VCaP (cell line): ENCODE results near the gene CLPX.
"Not testable (repeated sequence)": the region's sequence is repeated elsewhere in the genome, so short reads cannot be mapped to it uniquely, and the experiment has no call there.

ENCODE experiments used
- H3K27ac ChIP-seq: fragments of 450-650 bp; 2 replicates; pipeline ENCODE4 v1.5.1; 2017
- TF ChIP-seq, protein P1 (sequence below): fragments of 450-650 bp; conservative IDR thresholded peaks from 2 replicates; pipeline ENCODE4 v1.5.1; 2017; ENCODE audit warnings: mild to moderate bottlenecking, moderate library complexity

CLPX gene

DNA sequence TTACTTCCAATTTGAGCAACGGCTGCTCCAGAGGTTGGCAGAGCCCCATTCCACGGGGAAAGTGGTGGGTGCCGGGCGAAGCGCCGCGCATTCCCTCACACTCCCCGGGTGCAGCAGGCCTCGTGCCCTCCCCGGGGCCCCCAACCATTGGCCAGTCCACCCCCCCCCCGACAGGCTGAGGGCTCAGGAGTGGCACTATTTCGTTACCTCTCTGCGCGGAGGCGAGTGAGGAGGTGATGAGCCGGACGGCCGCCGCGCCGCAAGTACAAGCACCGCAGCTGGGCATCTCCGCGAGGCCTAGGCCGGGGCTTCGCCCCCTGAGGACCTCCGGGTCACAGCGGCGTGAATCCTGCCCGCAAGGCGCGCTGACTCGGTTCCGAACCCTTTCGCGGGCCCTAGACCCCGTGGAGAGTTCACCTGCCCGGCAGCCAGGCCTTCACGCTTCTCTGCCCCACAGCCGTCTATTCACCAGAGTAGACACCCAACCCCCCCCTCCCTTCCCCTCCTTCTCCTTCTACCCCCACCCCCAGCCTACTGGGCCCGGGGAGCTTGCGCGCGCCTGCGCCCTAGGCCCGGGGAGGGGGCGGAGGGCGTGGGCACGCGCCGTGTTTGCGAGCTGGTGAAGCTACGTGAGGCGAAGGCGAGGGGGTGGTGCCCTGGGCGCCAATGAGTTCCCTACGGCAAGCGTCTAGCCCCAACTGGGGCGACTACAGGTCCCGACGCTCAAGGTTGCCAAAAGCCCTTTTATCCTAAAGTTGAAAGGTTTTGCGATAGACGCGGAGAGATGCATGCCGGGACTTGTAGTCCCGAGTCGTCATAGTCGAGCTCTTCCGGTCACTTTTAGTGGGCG is at the start of gene CLPX:
CLPX (minus strand) TSS at position 475 of the 850 bp plus-strand sequence; CDS start at position 286, 189 bp downstream.
- H3K27ac ChIP-seq = peak within 1 kb of the TSS; percentile 96
- TF ChIP-seq, protein P1, sequence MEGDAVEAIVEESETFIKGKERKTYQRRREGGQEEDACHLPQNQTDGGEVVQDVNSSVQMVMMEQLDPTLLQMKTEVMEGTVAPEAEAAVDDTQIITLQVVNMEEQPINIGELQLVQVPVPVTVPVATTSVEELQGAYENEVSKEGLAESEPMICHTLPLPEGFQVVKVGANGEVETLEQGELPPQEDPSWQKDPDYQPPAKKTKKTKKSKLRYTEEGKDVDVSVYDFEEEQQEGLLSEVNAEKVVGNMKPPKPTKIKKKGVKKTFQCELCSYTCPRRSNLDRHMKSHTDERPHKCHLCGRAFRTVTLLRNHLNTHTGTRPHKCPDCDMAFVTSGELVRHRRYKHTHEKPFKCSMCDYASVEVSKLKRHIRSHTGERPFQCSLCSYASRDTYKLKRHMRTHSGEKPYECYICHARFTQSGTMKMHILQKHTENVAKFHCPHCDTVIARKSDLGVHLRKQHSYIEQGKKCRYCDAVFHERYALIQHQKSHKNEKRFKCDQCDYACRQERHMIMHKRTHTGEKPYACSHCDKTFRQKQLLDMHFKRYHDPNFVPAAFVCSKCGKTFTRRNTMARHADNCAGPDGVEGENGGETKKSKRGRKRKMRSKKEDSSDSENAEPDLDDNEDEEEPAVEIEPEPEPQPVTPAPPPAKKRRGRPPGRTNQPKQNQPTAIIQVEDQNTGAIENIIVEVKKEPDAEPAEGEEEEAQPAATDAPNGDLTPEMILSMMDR = no peak

DNA sequence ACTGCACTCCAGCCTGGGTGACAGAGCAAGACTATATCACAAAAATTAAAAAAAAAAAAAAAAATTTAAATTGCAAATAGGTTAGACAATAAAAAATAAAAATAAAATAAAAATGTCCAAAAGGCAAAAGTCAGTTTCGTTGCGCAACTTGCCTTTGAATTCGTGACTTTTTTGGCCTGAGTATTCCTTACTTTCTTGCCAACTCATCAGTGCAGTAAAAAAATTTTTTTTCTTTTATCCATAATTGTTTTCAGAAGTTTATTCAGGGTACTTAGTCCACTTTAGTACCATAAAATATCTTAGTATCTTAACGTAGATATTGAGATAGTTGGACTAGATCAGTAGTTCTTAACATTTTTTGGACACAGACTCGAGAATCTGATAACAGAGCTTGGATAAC is 48.6 kb upstream of the CLPX start:
- TF ChIP-seq, protein P1 = no peak
- H3K27ac ChIP-seq = no peak overlapping the region

DNA sequence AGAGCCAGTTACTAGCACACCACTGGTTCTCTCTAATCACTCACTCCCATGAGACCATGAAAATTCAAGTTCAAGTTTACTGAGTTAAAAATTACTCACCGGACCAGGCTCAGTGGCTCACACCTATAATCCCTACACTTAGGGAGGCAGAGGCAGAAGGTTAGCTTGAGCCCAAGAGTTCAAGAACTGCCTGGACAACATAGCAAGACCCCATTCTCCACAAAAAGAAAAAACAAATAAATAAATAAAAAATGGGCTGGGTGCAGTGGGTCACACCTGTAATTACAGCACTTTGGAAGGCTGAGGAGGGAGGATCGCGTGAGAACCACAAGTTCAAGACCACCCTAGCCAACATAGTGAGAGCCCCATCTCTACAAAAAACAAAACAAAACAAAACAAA is 47.4 kb upstream of the CLPX start:
- TF ChIP-seq, protein P1 = no peak
- no peak overlapping the region for H3K27ac ChIP-seq

DNA sequence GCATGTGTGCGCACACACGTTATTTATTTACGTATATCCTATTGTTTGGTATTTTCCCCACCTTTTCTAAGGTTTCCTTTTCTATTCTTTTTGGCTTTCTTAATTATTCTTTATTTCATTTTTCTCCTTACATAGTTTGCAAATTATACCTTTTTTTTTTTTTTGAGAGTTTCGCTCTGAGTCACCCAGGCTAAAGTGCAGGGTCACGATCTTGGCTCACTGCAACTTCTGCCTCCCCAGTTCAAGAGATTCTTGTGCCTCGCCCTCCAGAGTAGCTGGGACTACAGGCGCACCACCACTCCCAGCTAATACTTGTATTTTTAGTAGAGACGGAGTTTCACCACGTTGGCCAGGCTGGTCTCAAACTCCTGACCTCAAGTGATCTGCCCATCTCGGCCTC is 46.2 kb upstream of the CLPX start:
- H3K27ac ChIP-seq = no peak overlapping the region

DNA sequence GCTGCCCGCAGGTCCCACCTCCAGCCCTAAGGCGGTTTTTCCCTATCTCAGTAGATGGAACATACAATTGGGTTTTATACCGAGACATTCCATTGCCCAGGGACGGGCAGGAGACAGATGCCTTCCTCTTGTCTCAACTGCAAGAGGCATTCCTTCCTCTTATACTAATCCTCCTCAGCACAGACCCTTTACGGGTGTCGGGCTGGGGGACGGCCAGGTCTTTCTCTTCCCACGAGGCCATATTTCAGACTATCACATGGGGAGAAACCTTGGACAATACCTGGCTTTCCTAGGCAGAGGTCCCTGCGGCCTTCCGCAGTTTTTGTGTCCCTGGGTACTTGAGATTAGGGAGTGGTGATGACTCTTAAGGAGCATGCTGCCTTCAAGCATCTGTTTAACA is 41.8 kb upstream of the CLPX start:
- H3K27ac ChIP-seq = not testable (repeated sequence)

More for the DNA sequence above, 46.2 kb upstream of the CLPX start:
- TF ChIP-seq, protein P1 = no peak

DNA sequence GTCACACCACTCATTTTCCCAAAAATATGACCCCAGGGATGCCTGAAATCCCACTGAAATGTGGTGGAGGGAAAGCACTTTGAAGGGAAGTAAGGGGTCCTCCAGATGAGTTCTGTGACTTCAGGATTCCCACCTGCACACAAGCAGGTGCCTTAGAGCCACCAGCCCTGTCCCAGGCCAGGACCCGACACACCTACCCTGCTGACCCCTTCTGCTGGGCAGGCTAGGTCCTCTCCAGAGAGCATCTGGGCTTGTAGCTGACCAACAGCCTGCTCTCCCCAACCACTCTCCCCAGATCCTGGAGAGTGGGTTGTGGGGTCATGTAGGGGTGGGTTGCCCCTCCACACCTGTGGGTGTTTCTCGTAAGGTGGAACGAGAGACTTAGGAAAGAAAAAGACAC is 41.1 kb upstream of the CLPX start:
- H3K27ac ChIP-seq = no peak overlapping the region
- TF ChIP-seq, protein P1 = no peak

DNA sequence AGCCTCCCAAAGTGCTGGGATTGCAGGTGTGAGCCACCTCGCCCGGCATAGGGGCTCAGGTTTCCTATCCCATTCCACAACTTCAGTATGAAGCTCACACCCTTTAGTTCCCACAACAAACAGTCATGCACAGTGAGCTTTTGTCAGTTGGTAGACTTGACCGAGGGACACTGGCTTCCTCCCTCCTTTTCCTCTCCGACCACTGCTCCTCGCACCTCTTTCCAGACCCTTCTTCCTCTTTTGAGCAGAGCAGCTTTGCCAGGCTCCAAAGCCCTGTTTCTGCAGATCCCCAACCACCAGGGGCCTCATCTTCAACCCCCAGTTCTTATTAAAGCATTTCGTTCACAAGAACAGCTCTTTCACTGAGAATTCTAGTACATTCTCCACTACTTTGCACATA is 38.9 kb upstream of the CLPX start:
- TF ChIP-seq, protein P1 = no peak
- no peak overlapping the region for H3K27ac ChIP-seq

DNA sequence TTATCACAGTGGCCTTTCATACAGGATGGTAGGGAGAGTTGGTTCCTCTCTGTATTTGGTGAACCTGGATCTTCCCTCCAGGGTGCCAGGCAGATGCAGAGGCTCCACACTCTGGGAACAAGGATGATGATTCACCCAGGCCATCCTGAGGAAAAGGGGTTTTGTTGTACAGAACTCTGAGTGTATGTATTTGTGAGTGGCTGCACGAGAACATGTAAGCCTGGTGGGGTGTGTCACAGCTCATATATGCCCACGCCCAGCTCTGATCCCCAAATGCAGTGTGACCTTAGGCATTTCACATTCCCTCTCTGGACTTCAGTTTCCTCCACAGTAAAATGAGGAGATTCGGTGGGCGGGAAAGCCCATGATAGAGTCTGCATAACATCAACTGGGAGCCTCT is 37.7 kb upstream of the CLPX start:
- TF ChIP-seq, protein P1 = no peak
- no peak overlapping the region for H3K27ac ChIP-seq
